GM12878 (cell line): ENCODE data around the gene FBXL16. TPM values are rescaled to one million over a fixed set of nuclear protein-coding genes. Genes with fewer than 3 reads are reported as not detected.

Experiments used
- ATAC-seq: fragments of 200-7000 bp; cut with Tn5 transposase; 3 replicates; pipeline ENCODE4 v1.9.1; 2020; ENCODE audit warnings: mild to moderate bottlenecking, moderate library complexity
- BruUV-seq: library from RNA; stranded (reverse); fragments of 400-500 nt; replicated peaks from 2 replicates; lab custom pipeline; 2021; lab: Mats Ljungman, UMichigan
- CTCF ChIA-PET: fragments of 300-600 bp; sonication (Branson Sonifier 250); formaldehyde crosslinking; extraction: SDS; loops from one replicate; lab custom pipeline; 2021; ENCODE audit warnings: inconsistent platforms; lab: Yijun Ruan, JAX
- POLR2A ChIA-PET: fragments of 350-600 bp; formaldehyde crosslinking; extraction: SDS; loops from one replicate; lab custom pipeline; 2021; ENCODE audit warnings: inconsistent platforms; lab: Charles Lee
- RAD21 ChIA-PET: fragments of 300-600 bp; sonication (Branson Sonifier 250); formaldehyde crosslinking; loops from one replicate; lab custom pipeline; 2023; ENCODE audit warnings: antibody characterized with exemption; ENCODE audit not compliant: unreplicated experiment; lab: Charles Lee
- SMC1A ChIA-PET: fragments of 300-600 bp; sonication (Branson Sonifier 250); formaldehyde crosslinking; loops from one replicate; lab custom pipeline; 2023; ENCODE audit not compliant: unreplicated experiment, uncharacterized antibody; lab: Charles Lee
- DNase-seq: peaks from one replicate; pipeline ENCODE4 v3.0.0-alpha.2; 2011; ENCODE audit warnings: low read depth, low spot score
- FAIRE-seq: peaks from 3 replicates; lab custom pipeline; 2011; peaks lifted over from hg19 to GRCh38; lab: Jason Lieb, UNC
- H2AFZ ChIP-seq: 2 replicates; pipeline ENCODE4 v1.6.0; 2011; ENCODE audit warnings: low read depth, low read length, control low read depth; ENCODE audit not compliant: control insufficient read depth
- H3K27ac ChIP-seq: 2 replicates; pipeline ENCODE4 v1.5.1; 2011; ENCODE audit warnings: control low read depth; ENCODE audit not compliant: control insufficient read depth, insufficient read depth
- H3K27me3 ChIP-seq, 2 experiments: replicated peaks in 1 of 2; 2 replicates each; pipeline versions ENCODE4 v1.6.0 to v1.6.1; 2011; ENCODE audit warnings: low read length in 1 of 2; ENCODE audit not compliant: control insufficient read depth in 2 of 2, insufficient read depth in 2 of 2
- H3K36me3 ChIP-seq, 2 experiments: 2 replicates each; pipeline ENCODE4 v1.5.1; 2011; ENCODE audit warnings: low read length in 1 of 2; ENCODE audit not compliant: control insufficient read depth in 2 of 2, insufficient read depth in 2 of 2
- H3K4me1 ChIP-seq: 2 replicates; pipeline ENCODE4 v1.6.1; 2011; ENCODE audit warnings: mild to moderate bottlenecking, low read length, moderate library complexity, mixed read lengths; ENCODE audit not compliant: control insufficient read depth, insufficient read depth
- H3K4me2 ChIP-seq: 2 replicates; pipeline ENCODE4 v1.6.0; 2011; ENCODE audit warnings: control low read depth; ENCODE audit not compliant: control insufficient read depth, insufficient read depth
- H3K4me3 ChIP-seq: fragments of 200-600 bp; sonication (generic); 2 replicates; pipeline ENCODE4 v1.5.1; 2016
- H3K79me2 ChIP-seq: 2 replicates; pipeline ENCODE4 v1.6.0; 2011; ENCODE audit warnings: low read length; ENCODE audit not compliant: control insufficient read depth, insufficient read depth
- H3K9ac ChIP-seq: 2 replicates; pipeline ENCODE4 v1.8.0; 2011; ENCODE audit warnings: low read length, control low read depth, mixed read lengths; ENCODE audit not compliant: control insufficient read depth, insufficient read depth
- H3K9me3 ChIP-seq: replicated peaks from 3 replicates; pipeline ENCODE4 v1.5.1; 2011; ENCODE audit warnings: mild to moderate bottlenecking, low read length; ENCODE audit not compliant: control insufficient read depth, insufficient read depth
- H4K20me1 ChIP-seq: 2 replicates; pipeline ENCODE4 v1.6.0; 2011; ENCODE audit not compliant: control insufficient read depth, insufficient read depth
- ASH2L ChIP-seq: fragments of 300-600, 200-600 bp; sonication (generic); IDR thresholded peaks from 2 replicates; pipeline ENCODE4 v1.6.1; 2017; ENCODE audit warnings: low read depth, mild to moderate bottlenecking, borderline replicate concordance
- ATF7 ChIP-seq: fragments of 450-650 bp; IDR thresholded peaks from 2 replicates; pipeline ENCODE4 v1.6.1; 2016; ENCODE audit warnings: low read depth, mild to moderate bottlenecking
- CBX3 ChIP-seq: fragments of 200-600 bp; sonication (generic); IDR thresholded peaks from 2 replicates; pipeline ENCODE4 v1.6.1; 2016; ENCODE audit warnings: low read depth, borderline replicate concordance
- CHD1 ChIP-seq: IDR thresholded peaks from 2 replicates; pipeline ENCODE4 v1.6.1; 2012; ENCODE audit warnings: low read depth, low read length, improper control_type of control experiment
- CREM ChIP-seq: IDR thresholded peaks from 2 replicates; pipeline ENCODE4 v1.6.1; 2014; ENCODE audit warnings: antibody characterized with exemption, low read depth
- ELK1 ChIP-seq: IDR thresholded peaks from 2 replicates; pipeline ENCODE4 v1.6.1; 2012; ENCODE audit warnings: low read depth, low read length, improper control_type of control experiment
- EP300 ChIP-seq, 2 experiments: fragments of 150-350 bp in 1 of 2; IDR thresholded peaks; 2 replicates each; pipeline ENCODE4 v1.6.1; 2011 to 2012; ENCODE audit warnings: low read depth in 2 of 2, low read length in 2 of 2, borderline replicate concordance in 1 of 2, improper control_type of control experiment in 1 of 2, inconsistent platforms in 1 of 2; ENCODE audit not compliant: control insufficient read depth in 1 of 2
- KAT2A ChIP-seq: conservative IDR thresholded peaks from 2 replicates; pipeline ENCODE4 v1.6.1; 2011; ENCODE audit warnings: low read depth, low read length; ENCODE audit not compliant: control insufficient read depth
- LARP7 ChIP-seq: fragments of 450-650 bp; IDR thresholded peaks from 2 replicates; pipeline ENCODE4 v1.6.1; 2017; ENCODE audit warnings: mild to moderate bottlenecking
- MEF2B ChIP-seq: fragments of 450-650 bp; IDR thresholded peaks from 2 replicates; pipeline ENCODE4 v1.6.1; 2018; ENCODE audit warnings: mild to moderate bottlenecking, moderate library complexity; ENCODE audit not compliant: partially characterized antibody, poor library complexity, severe bottlenecking
- MTA2 ChIP-seq: fragments of 450-650 bp; IDR thresholded peaks from 2 replicates; pipeline ENCODE4 v1.6.1; 2016; ENCODE audit warnings: low read depth, mild to moderate bottlenecking, moderate library complexity
- NFIC ChIP-seq: IDR thresholded peaks from 2 replicates; pipeline ENCODE4 v1.6.1; 2012; ENCODE audit warnings: low read depth, mild to moderate bottlenecking, inconsistent platforms, low read length, moderate library complexity
- RCOR1 ChIP-seq: conservative IDR thresholded peaks from 2 replicates; pipeline ENCODE4 v1.6.1; 2012; ENCODE audit warnings: low read depth, low read length, improper control_type of control experiment
- SRF ChIP-seq, 2 experiments: IDR thresholded peaks; 2 replicates each; pipeline ENCODE4 v1.6.1; 2011; ENCODE audit warnings: low read depth in 2 of 2, low read length in 2 of 2, mild to moderate bottlenecking in 1 of 2, moderate library complexity in 1 of 2
- TBL1XR1 ChIP-seq: IDR thresholded peaks from 2 replicates; pipeline ENCODE4 v1.6.1; 2012; ENCODE audit warnings: low read depth, low read length, improper control_type of control experiment
- TCF12 ChIP-seq: IDR thresholded peaks from 2 replicates; pipeline ENCODE4 v1.6.1; 2011; ENCODE audit warnings: low read depth, mild to moderate bottlenecking, low read length
- ZBTB11 ChIP-seq: fragments of 450-650 bp; formaldehyde crosslinking; IDR thresholded peaks from 2 replicates; pipeline ENCODE4 v1.5.0; 2022; ENCODE audit warnings: mild to moderate bottlenecking, missing genetic modification characterization
- WGBS: methylation state at CpG from one replicate; pipeline ENCODE4 v1.1.6; 2016; ENCODE audit warnings: low lambda C conversion rate; ENCODE audit not compliant: insufficient replicate concordance, insufficient coverage; ENCODE audit errors: missing lambda C conversion rate; 5-methylcytosine and 5-hydroxymethylcytosine counted together
- in situ Hi-C: fragments of 300-500 bp; cut with MboI; formaldehyde crosslinking; loops from 9 replicates; pipeline ENCODE4 v1.14.3; 2018; ENCODE audit warnings: mixed read lengths
- intact Hi-C: fragments of 100-400 bp; cut with micrococcal nuclease; formaldehyde crosslinking; loops from one replicate; pipeline ENCODE4 v1.14.2; 2022; ENCODE audit not compliant: unreplicated experiment
- polyA plus RNA-seq, 11 experiments: library from polyadenylated mRNA; depleted of rRNA in 4 of 11; unstranded in 6 of 11; stranded (reverse) in 5 of 11; fragments of >200 nt; fragmentation: Nextera tagmentation in 4 of 11; fragmentation: Illumina TruSeq in 1 of 11; extraction: Ambion mirVana in 4 of 11; extraction: Trizol in 1 of 11; gene quantifications; 1 replicate in 1 of 11; 2 replicates in 10 of 11; pipeline versions ENCODE4 v1.2.1 to v1.2.3, GENCODE V29; 2011 to 2016; ENCODE audit warnings: inconsistent platforms in 2 of 11, missing spikeins in 2 of 11, low read depth in 1 of 11
- total RNA-seq, 4 experiments: library from RNA; depleted of rRNA in 3 of 4; stranded (reverse); fragments of >200 nt in 3 of 4; fragmentation: Illumina TruSeq in 1 of 4; extraction: Trizol in 1 of 4; gene quantifications; 2 replicates each; pipeline versions ENCODE4 v1.2.1 to v1.2.3, GENCODE V29; 2013 to 2021

The FBXL16 gene
- total and polyA plus RNA-seq, 10 of the 15 experiments (the other 5 are each of a cell fraction or from before 2014, with no cell fraction given) = 0.13 to 1.4 (median 0.24) TPM

GRCh38 chr16:726438-727290 lies 21.1 kb upstream of the FBXL16 start, which contains the start of the genes CCDC78 and HAGHL (continued):
- 0 out of 2 replicates have a peak, but pooled peaks have one; percentile 3 for TF ChIP-seq TCF12
- TF ChIP-seq ASH2L = no peak
- no peak for TF ChIP-seq ZBTB11
- TF ChIP-seq LARP7 = peak; percentile 63; the same call in 1 of the 2 replicates

- BruUV-seq = no TSS peak
- Histone ChIP-seq H3K4me3 (peak overlapping the region; percentile 66; the same call in 1 of the 2 replicates), H2AFZ (no peak overlapping the region), H3K9me3 (no peaks in the 10 kb centered on the region), H3K27ac (no peak overlapping the region), H4K20me1 (no peaks in the 10 kb centered on the region), H3K79me2 (no peaks in the 10 kb centered on the region; the same call in none of the 2 replicates), H3K27me3 (no peaks in the 10 kb centered on the region), H3K36me3 (no peaks in the 10 kb centered on the region; a peak in 2 of 4 replicates), H3K9ac (no peak overlapping the region), H3K4me1 (peaks cover 13% of the 10 kb centered on the region), H3K4me2 (peak overlapping the region; percentile 79)
- ChIA-PET RAD21 (interaction anchor here (2.3 kb wide), 1 partner anchor 14 kb away, joined by 6 read pairs; no protein-coding TSS in a partner anchor), CTCF (interaction anchor here (0.8 kb wide), 1 partner anchor 14 kb away, joined by 3 read pairs; no protein-coding TSS in a partner anchor), SMC1A (interaction anchor here (1.7 kb wide), 2 partner anchors 11 to 14 kb away, joined by 3 to 5 read pairs; partner anchors contain the start of gene METRN), POLR2A (interaction anchor here (6.3 kb wide), 1 partner anchor 12 kb away, joined by 60 read pairs; the partner anchor contains the start of gene CIAO3)
- intact Hi-C loops (no loop called here), in situ Hi-C loops (no loop called here)
- 15% methylated on average over 9 of the region's 9 CpGs for WGBS
- ATAC-seq = no peak
- DNase-seq = no peak
- FAIRE-seq = no peak
- TF ChIP-seq CHD1 (no peak), CBX3 (no peak), CREM (no peak), MEF2B (no peak), RCOR1 (no peak), SRF (IDR thresholded peaks at IDR 0.05; ENCODE audit: low read depth in 2 of 2, low read length in 2 of 2) (no peak), MTA2 (no peak), ELK1 (no peak), TBL1XR1 (no peak), KAT2A (no peak), EP300 (IDR thresholded peaks at IDR 0.05; ENCODE audit: borderline replicate concordance in 1 of 2, control insufficient read depth in 1 of 2, low read depth in 2 of 2, low read length in 2 of 2) (no peak), NFIC (no peak), ATF7 (no peak)
These were observed 20.5 kb upstream of the FBXL16 start for GRCh38 chr16:726188-726437.
